ENCODE measurements around the gene MTHFD2. TPM values are rescaled to one million over a fixed set of nuclear protein-coding genes. Genes with fewer than 3 reads are reported as not detected.

MTHFD2 gene
- total and polyA plus RNA-seq, 2 of the 8 experiments (the other 6 are each of a cell fraction or from before 2014, with no cell fraction given): 99.5 to 291 TPM

GRCh38 chr2:74222300-74222650 lies 23.9 kb downstream of the MTHFD2 start:
- Histone ChIP-seq H3K23ac (ENCODE audit: insufficient read length) (no peak overlapping the region), H3K9me3 (ENCODE audit: insufficient read depth in 2 of 2, low read depth in 1 of 2, low read length in 1 of 2) (no peaks in the 10 kb centered on the region), H4K8ac (ENCODE audit: extremely low read depth, insufficient read depth, low read length) (no peak overlapping the region), H3K4ac (replicated peaks; ENCODE audit: insufficient read length, low read depth, low read length) (no peak overlapping the region), H2BK15ac (ENCODE audit: low read length) (no peak overlapping the region), H3K4me2 (ENCODE audit: insufficient read depth in 1 of 2, low read depth in 2 of 2, low read length in 2 of 2) (no peak overlapping the region), H2BK12ac (ENCODE audit: low read depth, low read length) (no peak overlapping the region), H2BK20ac (ENCODE audit: low read length) (no peak overlapping the region), H2BK5ac (ENCODE audit: low read depth, low read length) (no peak overlapping the region), H3K79me2 (ENCODE audit: control insufficient read depth in 1 of 2, insufficient read depth in 2 of 2, low read length in 2 of 2) (no peaks in the 10 kb centered on the region), H2AK5ac (ENCODE audit: low read depth, low read length) (no peak overlapping the region), H3K23me2 (ENCODE audit: low read depth, low read length) (no peaks in the 10 kb centered on the region), H2AFZ (ENCODE audit: low read length) (no peak overlapping the region), H3K27ac (ENCODE audit: low read depth, low read length) (no peak overlapping the region), H3K79me1 (ENCODE audit: low read depth, low read length) (no peaks in the 10 kb centered on the region), H3K4me1 (replicated peaks in 1 of 4; ENCODE audit: control insufficient read depth in 3 of 4, insufficient read depth in 4 of 4, low read length in 3 of 4) (peaks cover 0 to 2% (median 0%) of the 10 kb centered on the region in 4 experiments; a peak in 1 of 7 replicates), H3K18ac (ENCODE audit: extremely low read depth, low read length) (no peak overlapping the region), H3K36me3 (ENCODE audit: control insufficient read depth in 2 of 4, insufficient read depth in 4 of 4, low read length in 3 of 4) (peaks cover 0 to 28% (median 13%) of the 10 kb centered on the region in 4 experiments; a peak in 6 of 8 replicates), H2BK120ac (replicated peaks; ENCODE audit: low read depth, low read length) (no peak overlapping the region), H4K20me1 (replicated peaks in 1 of 2; ENCODE audit: control insufficient read depth in 1 of 2, insufficient read depth in 2 of 2, low read length in 2 of 2) (peaks cover 0 to 5% of the 10 kb centered on the region in 2 experiments), H4K91ac (replicated peaks; ENCODE audit: insufficient read length, low read length) (no peak overlapping the region), H3K4me3 (ENCODE audit: extremely low read depth in 1 of 4, insufficient read depth in 2 of 4, low read depth in 3 of 4, low read length in 4 of 4) (no peak overlapping the region), H3K56ac (replicated peaks; ENCODE audit: insufficient read length, low read depth, low read length) (no peak overlapping the region), H3K9ac (replicated peaks in 1 of 4; ENCODE audit: extremely low read depth in 1 of 4, low read depth in 3 of 4, low read length in 3 of 4) (no peak overlapping the region), H3K27me3 (replicated peaks in 1 of 4; ENCODE audit: control insufficient read depth in 3 of 4, extremely low read depth in 1 of 4, insufficient read depth in 3 of 4, low read length in 3 of 4) (no peaks in the 10 kb centered on the region), H4K5ac (ENCODE audit: insufficient read length, low read depth, low read length) (no peak overlapping the region), H3K14ac (ENCODE audit: insufficient read length) (no peak overlapping the region)
- 86% methylated on average over 6 of the region's 6 CpGs; no CpG with 5 or more reads in 1 of the 2 experiments for WGBS, 2 experiments (ENCODE audit: extremely low coverage in 1 of 2, insufficient coverage in 1 of 2, insufficient read length in 1 of 2, insufficient replicate concordance in 2 of 2, low coverage in 1 of 2, low lambda C conversion rate in 2 of 2, missing lambda C conversion rate in 1 of 2)
- ChIA-PET POLR2A (ENCODE audit: partially characterized antibody) (interaction anchor here (0.9 to 72.1 kb wide), 9 partner anchors 9 to 242 kb away, joined by 3 to 2699 read pairs (median 5); partner anchors contain the start of genes BOLA3, MOB1A and MTHFD2), CTCF (ENCODE audit: partially characterized antibody) (no interaction called here)
- TF ChIP-seq TEAD4 (IDR thresholded peaks at IDR 0.05; ENCODE audit: low read depth, low read length) (no peak), POLR2A (IDR thresholded peaks at IDR 0.05; ENCODE audit: control extremely low read depth in 1 of 2, low read depth in 2 of 2, low read length in 2 of 2) (peak; percentile 30 to 40; a peak in 2 of 3 replicates), POLR2AphosphoS5 (IDR thresholded peaks at IDR 0.05; ENCODE audit: low read depth, low read length) (peak; percentile 68)
- no peak for DNase-seq (ENCODE audit: low read depth in 1 of 2, low spot score in 2 of 2)
- no peak for FAIRE-seq
